CD14-positive monocyte (primary cell): ENCODE results near the gene USP34. TPM values are rescaled to one million over a fixed set of nuclear protein-coding genes. Genes with fewer than 3 reads are reported as not detected.
A peak's percentile ranks its signal among the peaks of the same experiment; 100 is the strongest.

Experiments
- DNase-seq, 3 donors: peaks; one replicate each; pipeline ENCODE4 v3.0.0-alpha.2; 2011 to 2022
- H2AFZ ChIP-seq: 2 replicates; pipeline ENCODE4 v1.6.0; 2012; ENCODE audit warnings: mild to moderate bottlenecking, low read depth, low read length, inconsistent platforms; ENCODE audit not compliant: insufficient read depth, poor library complexity, severe bottlenecking
- H3K27ac ChIP-seq, 2 donors: 1 replicate in 1 of 2; 2 replicates in 1 of 2; pipeline ENCODE4 v1.5.1; 2012 to 2013; ENCODE audit warnings: low read length in 2 of 2, control low read depth in 1 of 2, inconsistent platforms in 1 of 2, low read depth in 1 of 2, mild to moderate bottlenecking in 1 of 2
- H3K27me3 ChIP-seq, 2 donors: one replicate each; pipeline versions ENCODE4 v1.6.0 to v1.6.1; 2011 to 2013; ENCODE audit warnings: low read length in 2 of 2; ENCODE audit not compliant: control insufficient read depth in 2 of 2, insufficient read depth in 2 of 2
- H3K36me3 ChIP-seq, 2 donors: replicated peaks in 1 of 2; 1 replicate in 1 of 2; 2 replicates in 1 of 2; pipeline versions ENCODE4 v1.5.1 to v1.6.1; 2012 to 2013; ENCODE audit warnings: low read length in 2 of 2, control low read depth in 1 of 2, inconsistent platforms in 1 of 2, mild to moderate bottlenecking in 1 of 2; ENCODE audit not compliant: insufficient read depth in 2 of 2, control insufficient read depth in 1 of 2
- H3K4me1 ChIP-seq, 2 donors: 1 replicate in 1 of 2; 2 replicates in 1 of 2; pipeline versions ENCODE4 v1.5.1 to v1.6.1; 2012 to 2013; ENCODE audit warnings: low read length in 2 of 2, control low read depth in 1 of 2, inconsistent platforms in 1 of 2, mild to moderate bottlenecking in 1 of 2, moderate library complexity in 1 of 2; ENCODE audit not compliant: insufficient read depth in 2 of 2, control insufficient read depth in 1 of 2
- H3K4me2 ChIP-seq: replicated peaks from 2 replicates; pipeline ENCODE3; 2012; ENCODE audit warnings: low read length, moderate library complexity, mild to moderate bottlenecking; ENCODE audit not compliant: poor library complexity, severe bottlenecking; ENCODE audit errors: extremely low read depth
- H3K4me3 ChIP-seq, 3 experiments: fragments of 200-600 bp in 1 of 3; sonication (generic) in 1 of 3; replicated peaks in 1 of 3; 1 replicate in 2 of 3; 2 replicates in 1 of 3; pipeline ENCODE4 v1.5.1; 2011 to 2013; ENCODE audit warnings: low read length in 3 of 3, mild to moderate bottlenecking in 3 of 3, control low read depth in 2 of 3, low read depth in 2 of 3, inconsistent platforms in 1 of 3, moderate library complexity in 1 of 3
- H3K79me2 ChIP-seq: 2 replicates; pipeline ENCODE4 v1.6.0; 2012; ENCODE audit warnings: mild to moderate bottlenecking, control low read depth, inconsistent platforms, low read length, moderate library complexity; ENCODE audit not compliant: insufficient read depth
- H3K9ac ChIP-seq: 2 replicates; pipeline ENCODE4 v1.6.0; 2017; ENCODE audit warnings: low read length, mild to moderate bottlenecking; ENCODE audit not compliant: insufficient read depth, poor library complexity, severe bottlenecking
- H3K9me3 ChIP-seq, 2 donors: replicated peaks in 1 of 2; 1 replicate in 1 of 2; 2 replicates in 1 of 2; pipeline versions ENCODE4 v1.5.1 to v1.6.1; 2012 to 2013; ENCODE audit warnings: low read length in 2 of 2, control low read depth in 1 of 2; ENCODE audit not compliant: control insufficient read depth in 1 of 2, insufficient read depth in 1 of 2
- H4K20me1 ChIP-seq: 2 replicates; pipeline ENCODE4 v1.6.0; 2012; ENCODE audit warnings: mild to moderate bottlenecking, low read length, control low read depth, moderate library complexity; ENCODE audit not compliant: insufficient read depth
- H3K27ac Mint-ChIP-seq, 7 donors: one replicate each; pipeline ENCODE4 v1.8.0; 2020; ENCODE audit warnings: mild to moderate bottlenecking in 7 of 7, mixed read lengths in 7 of 7, moderate library complexity in 6 of 7, inconsistent platforms in 2 of 7
- H3K27me3 Mint-ChIP-seq, 3 donors: one replicate each; pipeline ENCODE4 v1.8.0; 2021 to 2022; ENCODE audit warnings: low read depth in 3 of 3, mild to moderate bottlenecking in 3 of 3, mixed read lengths in 3 of 3, moderate library complexity in 3 of 3, inconsistent platforms in 1 of 3
- H3K36me3 Mint-ChIP-seq, 2 donors: one replicate each; pipeline ENCODE4 v1.8.0; 2020; ENCODE audit warnings: mixed read lengths in 2 of 2, inconsistent platforms in 1 of 2, mild to moderate bottlenecking in 1 of 2
- H3K4me1 Mint-ChIP-seq: one replicate; pipeline ENCODE4 v1.8.0; 2020; ENCODE audit warnings: mild to moderate bottlenecking, mixed read lengths
- H3K4me3 Mint-ChIP-seq, 2 donors: one replicate each; pipeline ENCODE4 v1.8.0; 2020; ENCODE audit warnings: mild to moderate bottlenecking in 2 of 2, mixed read lengths in 2 of 2, moderate library complexity in 1 of 2
- H3K9me3 Mint-ChIP-seq, 7 donors: one replicate each; pipeline ENCODE4 v1.8.0; 2020 to 2022; ENCODE audit warnings: mixed read lengths in 7 of 7, mild to moderate bottlenecking in 6 of 7, moderate library complexity in 6 of 7, inconsistent platforms in 2 of 7
- CTCF ChIP-seq: fragments of 200-600 bp; IDR thresholded peaks from one replicate; pipeline ENCODE4 v1.8.0; 2022; ENCODE audit warnings: antibody characterized with exemption, mild to moderate bottlenecking
- WGBS: methylation state at CpG from one replicate; pipeline ENCODE4 v1.1.5; 2013; ENCODE audit warnings: missing lambda C conversion rate; ENCODE audit not compliant: insufficient coverage; 5-methylcytosine and 5-hydroxymethylcytosine counted together
- intact Hi-C, 2 donors: fragments of 100-400 bp; cut with micrococcal nuclease; formaldehyde crosslinking; loops; one replicate each; pipeline versions ENCODE4 v1.15.0 to v1.15.1; 2023
- polyA plus RNA-seq, 3 donors: library from polyadenylated mRNA; depleted of rRNA in 1 of 3; unstranded in 2 of 3; stranded (reverse) in 1 of 3; fragments of 300-500 nt in 2 of 3; fragments of >200 nt in 1 of 3; fragmentation: Illumina TruSeq in 2 of 3; gene quantifications; 1 replicate in 2 of 3; 2 replicates in 1 of 3; pipeline ENCODE4 v1.2.3, GENCODE V29; 2012 to 2021

The USP34 gene
- polyA plus RNA-seq, 3 donors = 2.8 to 47.2 (median 5.9) TPM

- Histone ChIP-seq H3K4me2 (no peak overlapping the region), H3K4me1 (peaks cover 5 to 7% of the 10 kb centered on the region in 2 donors), H3K9me3 (no peaks in the 10 kb centered on the region), H2AFZ (no peak overlapping the region), H3K4me3 (no peak overlapping the region), H3K9ac (no peak overlapping the region), H3K79me2 (peaks cover 5% of the 10 kb centered on the region), H3K27ac (no peak overlapping the region), H3K36me3 (peaks cover 4 to 34% of the 10 kb centered on the region in 2 donors), H4K20me1 (peaks cover 43% of the 10 kb centered on the region), H3K27me3 (no peaks in the 10 kb centered on the region)
- intact Hi-C loops = no loop called here
- 96% methylated on average over 3 of the region's 5 CpGs for WGBS
- H3K4me1 Mint-ChIP-seq = peaks cover 6% of the 10 kb centered on the region
- peaks cover 0 to 3% (median 0%) of the 10 kb centered on the region in 7 donors for H3K9me3 Mint-ChIP-seq
- peaks cover 18 to 47% of the 10 kb centered on the region in 2 donors for H3K36me3 Mint-ChIP-seq
- no peak for TF ChIP-seq CTCF
- no peak overlapping the region for H3K4me3 Mint-ChIP-seq
- DNase-seq = no peak
- peak overlapping the region in 3 of 7 donors; percentile 6 to 52 (median 11) for H3K27ac Mint-ChIP-seq
- H3K27me3 Mint-ChIP-seq = no peaks in the 10 kb centered on the region
Measured at GRCh38 chr2:61411109-61411508, 59.8 kb downstream of the USP34 start.

GRCh38 chr2:61410185-61410584, 60.7 kb downstream of the USP34 start:
- H3K4me3 ChIP-seq = no peak overlapping the region
- H4K20me1 ChIP-seq = peaks cover 35% of the 10 kb centered on the region
- intact Hi-C loops = no loop called here
- TF ChIP-seq CTCF = no peak
- peaks cover 0 to 3% (median 0%) of the 10 kb centered on the region in 7 donors for H3K9me3 Mint-ChIP-seq
- peaks cover 23 to 51% of the 10 kb centered on the region in 2 donors for H3K36me3 Mint-ChIP-seq
- H3K36me3 ChIP-seq = peaks cover 12 to 41% of the 10 kb centered on the region in 2 donors
- H3K9ac ChIP-seq = no peak overlapping the region
- no peak overlapping the region for H3K4me2 ChIP-seq
- H3K4me1 ChIP-seq = peaks cover 5 to 7% of the 10 kb centered on the region in 2 donors
- H3K27me3 ChIP-seq = no peaks in the 10 kb centered on the region
- H2AFZ ChIP-seq = no peak overlapping the region
- DNase-seq = no peak
- H3K27ac ChIP-seq = no peak overlapping the region
- H3K4me1 Mint-ChIP-seq = peaks cover 5% of the 10 kb centered on the region
- H3K4me3 Mint-ChIP-seq = no peak overlapping the region
- H3K9me3 ChIP-seq = no peaks in the 10 kb centered on the region
- H3K27ac Mint-ChIP-seq = no peak overlapping the region
- 100% methylated on average over 1 of the region's 3 CpGs for WGBS
- H3K79me2 ChIP-seq = peaks cover 5% of the 10 kb centered on the region
- no peaks in the 10 kb centered on the region for H3K27me3 Mint-ChIP-seq
